GM12878 (cell line): ENCODE results near the gene GUK1. TPM values are rescaled to one million over a fixed set of nuclear protein-coding genes. Genes with fewer than 3 reads are reported as not detected.

Experiments used
- ATAC-seq: fragments of 200-7000 bp; cut with Tn5 transposase; 3 replicates; pipeline ENCODE4 v1.9.1; 2020; ENCODE audit warnings: mild to moderate bottlenecking, moderate library complexity
- BruUV-seq: library from RNA; stranded (reverse); fragments of 400-500 nt; replicated peaks from 2 replicates; lab custom pipeline; 2021; lab: Mats Ljungman, UMichigan
- CTCF ChIA-PET: fragments of 300-600 bp; sonication (Branson Sonifier 250); formaldehyde crosslinking; extraction: SDS; loops from one replicate; lab custom pipeline; 2021; ENCODE audit warnings: inconsistent platforms; lab: Yijun Ruan, JAX
- POLR2A ChIA-PET: fragments of 350-600 bp; formaldehyde crosslinking; extraction: SDS; loops from one replicate; lab custom pipeline; 2021; ENCODE audit warnings: inconsistent platforms; lab: Charles Lee
- RAD21 ChIA-PET: fragments of 300-600 bp; sonication (Branson Sonifier 250); formaldehyde crosslinking; loops from one replicate; lab custom pipeline; 2023; ENCODE audit warnings: antibody characterized with exemption; ENCODE audit not compliant: unreplicated experiment; lab: Charles Lee
- SMC1A ChIA-PET: fragments of 300-600 bp; sonication (Branson Sonifier 250); formaldehyde crosslinking; loops from one replicate; lab custom pipeline; 2023; ENCODE audit not compliant: unreplicated experiment, uncharacterized antibody; lab: Charles Lee
- DNase-seq: peaks from one replicate; pipeline ENCODE4 v3.0.0-alpha.2; 2011; ENCODE audit warnings: low read depth, low spot score
- FAIRE-seq: peaks from 3 replicates; lab custom pipeline; 2011; peaks lifted over from hg19 to GRCh38; lab: Jason Lieb, UNC
- H2AFZ ChIP-seq: 2 replicates; pipeline ENCODE4 v1.6.0; 2011; ENCODE audit warnings: low read depth, low read length, control low read depth; ENCODE audit not compliant: control insufficient read depth
- H3K27ac ChIP-seq: 2 replicates; pipeline ENCODE4 v1.5.1; 2011; ENCODE audit warnings: control low read depth; ENCODE audit not compliant: control insufficient read depth, insufficient read depth
- H3K27me3 ChIP-seq, 2 experiments: replicated peaks in 1 of 2; 2 replicates each; pipeline versions ENCODE4 v1.6.0 to v1.6.1; 2011; ENCODE audit warnings: low read length in 1 of 2; ENCODE audit not compliant: control insufficient read depth in 2 of 2, insufficient read depth in 2 of 2
- H3K36me3 ChIP-seq, 2 experiments: 2 replicates each; pipeline ENCODE4 v1.5.1; 2011; ENCODE audit warnings: low read length in 1 of 2; ENCODE audit not compliant: control insufficient read depth in 2 of 2, insufficient read depth in 2 of 2
- H3K4me1 ChIP-seq: 2 replicates; pipeline ENCODE4 v1.6.1; 2011; ENCODE audit warnings: mild to moderate bottlenecking, low read length, moderate library complexity, mixed read lengths; ENCODE audit not compliant: control insufficient read depth, insufficient read depth
- H3K4me2 ChIP-seq: 2 replicates; pipeline ENCODE4 v1.6.0; 2011; ENCODE audit warnings: control low read depth; ENCODE audit not compliant: control insufficient read depth, insufficient read depth
- H3K4me3 ChIP-seq: fragments of 200-600 bp; sonication (generic); 2 replicates; pipeline ENCODE4 v1.5.1; 2016
- H3K79me2 ChIP-seq: 2 replicates; pipeline ENCODE4 v1.6.0; 2011; ENCODE audit warnings: low read length; ENCODE audit not compliant: control insufficient read depth, insufficient read depth
- H3K9ac ChIP-seq: 2 replicates; pipeline ENCODE4 v1.8.0; 2011; ENCODE audit warnings: low read length, control low read depth, mixed read lengths; ENCODE audit not compliant: control insufficient read depth, insufficient read depth
- H3K9me3 ChIP-seq: replicated peaks from 3 replicates; pipeline ENCODE4 v1.5.1; 2011; ENCODE audit warnings: mild to moderate bottlenecking, low read length; ENCODE audit not compliant: control insufficient read depth, insufficient read depth
- H4K20me1 ChIP-seq: 2 replicates; pipeline ENCODE4 v1.6.0; 2011; ENCODE audit not compliant: control insufficient read depth, insufficient read depth
- CHD2 ChIP-seq: IDR thresholded peaks from 2 replicates; pipeline ENCODE4 v1.6.1; 2011; ENCODE audit warnings: low read depth, low read length, improper control_type of control experiment, borderline replicate concordance
- CHD4 ChIP-seq: fragments of 200-600 bp; sonication (generic); IDR thresholded peaks from 2 replicates; pipeline ENCODE4 v1.6.1; 2016; ENCODE audit warnings: mild to moderate bottlenecking
- ETV6 ChIP-seq, 2 experiments: fragments of 450-650 bp in 1 of 2; IDR thresholded peaks in 1 of 2; conservative IDR thresholded peaks in 1 of 2; 2 replicates each; pipeline ENCODE4 v1.6.1; 2014; ENCODE audit warnings: antibody characterized with exemption in 1 of 2, borderline replicate concordance in 1 of 2, low read depth in 1 of 2, mild to moderate bottlenecking in 1 of 2, moderate library complexity in 1 of 2
- FOXM1 ChIP-seq: IDR thresholded peaks from 2 replicates; pipeline ENCODE4 v1.6.1; 2012; ENCODE audit warnings: low read depth, mild to moderate bottlenecking, inconsistent platforms, low read length, moderate library complexity
- NR2C1 ChIP-seq: fragments of 450-650 bp; IDR thresholded peaks from 2 replicates; pipeline ENCODE4 v1.6.1; 2017; ENCODE audit warnings: antibody characterized with exemption, mild to moderate bottlenecking, moderate library complexity
- POLR2A ChIP-seq: IDR thresholded peaks from 2 replicates; pipeline ENCODE4 v1.6.1; 2011; ENCODE audit warnings: low read depth, mild to moderate bottlenecking, low read length
- SIX5 ChIP-seq: IDR thresholded peaks from 2 replicates; pipeline ENCODE4 v1.6.1; 2011; ENCODE audit warnings: mild to moderate bottlenecking, low read depth, low read length, moderate library complexity; ENCODE audit not compliant: severe bottlenecking
- STAT3 ChIP-seq: IDR thresholded peaks from 2 replicates; pipeline ENCODE4 v1.6.1; 2011; ENCODE audit warnings: low read depth, low read length, improper control_type of control experiment
- TCF12 ChIP-seq: IDR thresholded peaks from 2 replicates; pipeline ENCODE4 v1.6.1; 2011; ENCODE audit warnings: low read depth, mild to moderate bottlenecking, low read length
- WGBS: methylation state at CpG from one replicate; pipeline ENCODE4 v1.1.6; 2016; ENCODE audit warnings: low lambda C conversion rate; ENCODE audit not compliant: insufficient replicate concordance, insufficient coverage; ENCODE audit errors: missing lambda C conversion rate; 5-methylcytosine and 5-hydroxymethylcytosine counted together
- in situ Hi-C: fragments of 300-500 bp; cut with MboI; formaldehyde crosslinking; loops from 9 replicates; pipeline ENCODE4 v1.14.3; 2018; ENCODE audit warnings: mixed read lengths
- intact Hi-C: fragments of 100-400 bp; cut with micrococcal nuclease; formaldehyde crosslinking; loops from one replicate; pipeline ENCODE4 v1.14.2; 2022; ENCODE audit not compliant: unreplicated experiment
- polyA plus RNA-seq, 11 experiments: library from polyadenylated mRNA; depleted of rRNA in 4 of 11; unstranded in 6 of 11; stranded (reverse) in 5 of 11; fragments of >200 nt; fragmentation: Nextera tagmentation in 4 of 11; fragmentation: Illumina TruSeq in 1 of 11; extraction: Ambion mirVana in 4 of 11; extraction: Trizol in 1 of 11; gene quantifications; 1 replicate in 1 of 11; 2 replicates in 10 of 11; pipeline versions ENCODE4 v1.2.1 to v1.2.3, GENCODE V29; 2011 to 2016; ENCODE audit warnings: inconsistent platforms in 2 of 11, missing spikeins in 2 of 11, low read depth in 1 of 11
- total RNA-seq, 4 experiments: library from RNA; depleted of rRNA in 3 of 4; stranded (reverse); fragments of >200 nt in 3 of 4; fragmentation: Illumina TruSeq in 1 of 4; extraction: Trizol in 1 of 4; gene quantifications; 2 replicates each; pipeline versions ENCODE4 v1.2.1 to v1.2.3, GENCODE V29; 2013 to 2021
- TF ChIP-seq, protein P1 (sequence below): fragments of 450-650 bp; IDR thresholded peaks from 2 replicates; pipeline ENCODE4 v1.6.1; 2017; ENCODE audit warnings: antibody characterized with exemption, mild to moderate bottlenecking, moderate library complexity
- TF ChIP-seq, protein P2 (sequence below): fragments of 450-650 bp; IDR thresholded peaks from 2 replicates; pipeline ENCODE4 v1.6.1; 2016; ENCODE audit warnings: mild to moderate bottlenecking, moderate library complexity, borderline replicate concordance

The GUK1 gene
- total and polyA plus RNA-seq, 10 of the 15 experiments (the other 5 are each of a cell fraction or from before 2014, with no cell fraction given): 6.3 to 357 (median 203) TPM

DNA sequence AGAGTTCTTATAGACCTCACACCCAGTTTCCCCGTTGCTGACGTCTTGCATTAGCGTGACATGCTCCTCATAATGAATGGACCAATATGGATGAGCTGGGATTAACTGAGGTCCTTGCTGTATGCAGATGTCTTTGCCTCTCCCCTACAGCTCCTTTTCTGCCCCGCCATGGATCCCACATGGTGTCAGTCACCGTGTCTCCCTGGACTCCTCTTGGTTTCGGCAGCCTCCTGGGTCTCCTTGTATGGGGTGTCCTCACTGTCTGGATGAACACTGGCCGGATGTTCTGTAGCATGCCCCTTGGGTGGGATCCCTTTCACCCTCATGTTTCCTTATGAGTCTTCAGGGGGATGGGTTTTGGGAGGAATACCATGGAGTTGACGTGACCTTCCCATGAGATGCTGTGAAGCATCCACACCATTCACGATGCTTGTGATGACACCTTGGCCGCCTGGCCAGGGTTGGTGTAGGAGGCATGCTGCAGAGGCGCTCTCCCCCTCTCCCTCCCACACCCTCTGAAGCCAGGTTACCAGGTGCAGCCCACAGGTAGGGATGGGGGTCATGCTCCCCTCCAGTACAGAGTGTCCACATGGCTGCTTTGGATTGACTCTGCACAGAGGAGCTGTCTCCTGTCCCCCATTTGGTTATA lies 14.1 kb downstream of the GUK1 start:
- intact Hi-C loops: no loop called here
- DNase-seq (no peak), FAIRE-seq (no peak)
- Histone ChIP-seq H3K9me3 (no peaks in the 10 kb centered on the region), H3K79me2 (no peaks in the 10 kb centered on the region), H3K4me2 (no peak overlapping the region), H3K4me1 (no peaks in the 10 kb centered on the region), H2AFZ (no peak overlapping the region)
- RAD21 ChIA-PET: no interaction called here
- in situ Hi-C loops: no loop called here
- POLR2A ChIA-PET: no interaction called here
- no peak for TF ChIP-seq SIX5
- TF ChIP-seq, protein P1, sequence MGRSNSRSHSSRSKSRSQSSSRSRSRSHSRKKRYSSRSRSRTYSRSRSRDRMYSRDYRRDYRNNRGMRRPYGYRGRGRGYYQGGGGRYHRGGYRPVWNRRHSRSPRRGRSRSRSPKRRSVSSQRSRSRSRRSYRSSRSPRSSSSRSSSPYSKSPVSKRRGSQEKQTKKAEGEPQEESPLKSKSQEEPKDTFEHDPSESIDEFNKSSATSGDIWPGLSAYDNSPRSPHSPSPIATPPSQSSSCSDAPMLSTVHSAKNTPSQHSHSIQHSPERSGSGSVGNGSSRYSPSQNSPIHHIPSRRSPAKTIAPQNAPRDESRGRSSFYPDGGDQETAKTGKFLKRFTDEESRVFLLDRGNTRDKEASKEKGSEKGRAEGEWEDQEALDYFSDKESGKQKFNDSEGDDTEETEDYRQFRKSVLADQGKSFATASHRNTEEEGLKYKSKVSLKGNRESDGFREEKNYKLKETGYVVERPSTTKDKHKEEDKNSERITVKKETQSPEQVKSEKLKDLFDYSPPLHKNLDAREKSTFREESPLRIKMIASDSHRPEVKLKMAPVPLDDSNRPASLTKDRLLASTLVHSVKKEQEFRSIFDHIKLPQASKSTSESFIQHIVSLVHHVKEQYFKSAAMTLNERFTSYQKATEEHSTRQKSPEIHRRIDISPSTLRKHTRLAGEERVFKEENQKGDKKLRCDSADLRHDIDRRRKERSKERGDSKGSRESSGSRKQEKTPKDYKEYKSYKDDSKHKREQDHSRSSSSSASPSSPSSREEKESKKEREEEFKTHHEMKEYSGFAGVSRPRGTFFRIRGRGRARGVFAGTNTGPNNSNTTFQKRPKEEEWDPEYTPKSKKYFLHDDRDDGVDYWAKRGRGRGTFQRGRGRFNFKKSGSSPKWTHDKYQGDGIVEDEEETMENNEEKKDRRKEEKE: no peak
- no peak for TF ChIP-seq POLR2A
- TF ChIP-seq NR2C1: no peak
- no peak for TF ChIP-seq CHD4
- TF ChIP-seq CHD2: no peak
- TF ChIP-seq STAT3: no peak
- no peak for TF ChIP-seq FOXM1
- TF ChIP-seq ETV6 (conservative IDR thresholded peaks at IDR 0.05 in 1 of 2, IDR thresholded peaks at IDR 0.05 in 1 of 2; ENCODE audit: borderline replicate concordance in 1 of 2, low read depth in 1 of 2): no peak
- TF ChIP-seq, protein P2, sequence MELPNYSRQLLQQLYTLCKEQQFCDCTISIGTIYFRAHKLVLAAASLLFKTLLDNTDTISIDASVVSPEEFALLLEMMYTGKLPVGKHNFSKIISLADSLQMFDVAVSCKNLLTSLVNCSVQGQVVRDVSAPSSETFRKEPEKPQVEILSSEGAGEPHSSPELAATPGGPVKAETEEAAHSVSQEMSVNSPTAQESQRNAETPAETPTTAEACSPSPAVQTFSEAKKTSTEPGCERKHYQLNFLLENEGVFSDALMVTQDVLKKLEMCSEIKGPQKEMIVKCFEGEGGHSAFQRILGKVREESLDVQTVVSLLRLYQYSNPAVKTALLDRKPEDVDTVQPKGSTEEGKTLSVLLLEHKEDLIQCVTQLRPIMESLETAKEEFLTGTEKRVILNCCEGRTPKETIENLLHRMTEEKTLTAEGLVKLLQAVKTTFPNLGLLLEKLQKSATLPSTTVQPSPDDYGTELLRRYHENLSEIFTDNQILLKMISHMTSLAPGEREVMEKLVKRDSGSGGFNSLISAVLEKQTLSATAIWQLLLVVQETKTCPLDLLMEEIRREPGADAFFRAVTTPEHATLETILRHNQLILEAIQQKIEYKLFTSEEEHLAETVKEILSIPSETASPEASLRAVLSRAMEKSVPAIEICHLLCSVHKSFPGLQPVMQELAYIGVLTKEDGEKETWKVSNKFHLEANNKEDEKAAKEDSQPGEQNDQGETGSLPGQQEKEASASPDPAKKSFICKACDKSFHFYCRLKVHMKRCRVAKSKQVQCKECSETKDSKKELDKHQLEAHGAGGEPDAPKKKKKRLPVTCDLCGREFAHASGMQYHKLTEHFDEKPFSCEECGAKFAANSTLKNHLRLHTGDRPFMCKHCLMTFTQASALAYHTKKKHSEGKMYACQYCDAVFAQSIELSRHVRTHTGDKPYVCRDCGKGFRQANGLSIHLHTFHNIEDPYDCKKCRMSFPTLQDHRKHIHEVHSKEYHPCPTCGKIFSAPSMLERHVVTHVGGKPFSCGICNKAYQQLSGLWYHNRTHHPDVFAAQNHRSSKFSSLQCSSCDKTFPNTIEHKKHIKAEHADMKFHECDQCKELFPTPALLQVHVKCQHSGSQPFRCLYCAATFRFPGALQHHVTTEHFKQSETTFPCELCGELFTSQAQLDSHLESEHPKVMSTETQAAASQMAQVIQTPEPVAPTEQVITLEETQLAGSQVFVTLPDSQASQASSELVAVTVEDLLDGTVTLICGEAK: no peak
- TF ChIP-seq TCF12: no peak
- TF ChIP-seq, all 136 proteins: peak for 0
- no peak for ATAC-seq
- 90% methylated on average over 11 of the region's 11 CpGs for WGBS
- no peak overlapping the region for H3K9ac ChIP-seq
- SMC1A ChIA-PET: interaction anchor here (2.4 kb wide), 1 partner anchor 11 kb away, joined by 9 read pairs; the partner anchor contains the start of gene IBA57
- peaks cover 0 to 1% of the 10 kb centered on the region in 2 experiments; a peak in 1 of 4 replicates for H3K36me3 ChIP-seq
- no TSS peak for BruUV-seq
- H3K4me3 ChIP-seq: no peak overlapping the region
- no peak overlapping the region for H3K27ac ChIP-seq
- H4K20me1 ChIP-seq: no peaks in the 10 kb centered on the region
- no peaks in the 10 kb centered on the region for H3K27me3 ChIP-seq
- CTCF ChIA-PET: interaction anchor here (0.5 kb wide), 1 partner anchor 276 kb away, joined by 3 read pairs; no protein-coding TSS in a partner anchor
